ENCODE results near the gene CTIF. TPM values are rescaled to one million over a fixed set of nuclear protein-coding genes. Genes with fewer than 3 reads are reported as not detected.

CTIF gene
- total RNA-seq, 2 experiments from 2014 or later, result 0.06 to 0.38 TPM

- Histone ChIP-seq H3K4me3 (ENCODE audit: low read depth, low read length, poor library complexity, severe bottlenecking) (no peak overlapping the region), H3K9me2 (ENCODE audit: insufficient read depth, low read length) (no peaks in the 10 kb centered on the region), H3K27ac (ENCODE audit: low read depth, low read length, poor library complexity, severe bottlenecking) (no peak overlapping the region), H3K79me2 (ENCODE audit: insufficient read depth, low read depth, low read length) (no peaks in the 10 kb centered on the region), H2AFZ (ENCODE audit: low read length) (peak overlapping the region; percentile 39; the same call in 1 of the 2 replicates), H3K4me1 (ENCODE audit: insufficient read depth, low read length, poor library complexity, severe bottlenecking) (peaks cover 34% of the 10 kb centered on the region), H3K36me3 (ENCODE audit: insufficient read depth, low read length) (no peaks in the 10 kb centered on the region), H4K20me1 (ENCODE audit: insufficient read depth, low read length) (no peaks in the 10 kb centered on the region), H3K9me3 (ENCODE audit: low read length) (no peaks in the 10 kb centered on the region), H3K4me2 (ENCODE audit: low read length) (peak overlapping the region; percentile 41; the same call in 1 of the 2 replicates)
- peak; percentile 77 for TF ChIP-seq CTCF (conservative IDR thresholded peaks at IDR 0.05; ENCODE audit: low read length)
- TF ChIP-seq EZH2phosphoT487 (IDR thresholded peaks at IDR 0.05; ENCODE audit: borderline replicate concordance, low read depth, low read length), result no peak
- ChIA-PET CTCF (ENCODE audit: unreplicated experiment) (no interaction called here), POLR2A (no interaction called here)
- no TSS peak for BruUV-seq (replicated peaks)
- DNase-seq (ENCODE audit: low spot score), result peak; percentile 75
- intact Hi-C loops (cut with micrococcal nuclease; ENCODE audit: unreplicated experiment), result loop anchor here (2.0 to 10.0 kb wide), 7 partner anchors 92 to 779 kb away; no protein-coding TSS in a partner anchor
Measured at GRCh38 chr18:48675352-48675761, 136.5 kb downstream of the CTIF start.

GRCh38 chr18:48675912-48676311, 137.1 kb downstream of the CTIF start:
- BruUV-seq (replicated peaks), result no TSS peak
- ChIA-PET POLR2A (no interaction called here), CTCF (ENCODE audit: unreplicated experiment) (no interaction called here)

More at GRCh38 chr18:48675912-48676311, 137.1 kb downstream of the CTIF start:
- no peaks in the 10 kb centered on the region for H3K9me3 ChIP-seq (ENCODE audit: low read length)
- no peak overlapping the region for H3K4me3 ChIP-seq (ENCODE audit: low read depth, low read length, poor library complexity, severe bottlenecking)
- no peak for TF ChIP-seq CTCF (conservative IDR thresholded peaks at IDR 0.05; ENCODE audit: low read length)
- TF ChIP-seq EZH2phosphoT487 (IDR thresholded peaks at IDR 0.05; ENCODE audit: borderline replicate concordance, low read depth, low read length), result no peak
- H3K9me2 ChIP-seq (ENCODE audit: insufficient read depth, low read length), result no peaks in the 10 kb centered on the region
- peak overlapping the region; percentile 39; the same call in 1 of the 2 replicates for H2AFZ ChIP-seq (ENCODE audit: low read length)
- H3K4me1 ChIP-seq (ENCODE audit: insufficient read depth, low read length, poor library complexity, severe bottlenecking), result peaks cover 34% of the 10 kb centered on the region
- H3K4me2 ChIP-seq (ENCODE audit: low read length), result no peak overlapping the region
- H3K27ac ChIP-seq (ENCODE audit: low read depth, low read length, poor library complexity, severe bottlenecking), result no peak overlapping the region
- H3K36me3 ChIP-seq (ENCODE audit: insufficient read depth, low read length), result no peaks in the 10 kb centered on the region
- H3K79me2 ChIP-seq (ENCODE audit: insufficient read depth, low read depth, low read length), result no peaks in the 10 kb centered on the region
- no peak for DNase-seq (ENCODE audit: low spot score)
- H4K20me1 ChIP-seq (ENCODE audit: insufficient read depth, low read length), result no peaks in the 10 kb centered on the region
- intact Hi-C loops (cut with micrococcal nuclease; ENCODE audit: unreplicated experiment), result loop anchor here (2.0 to 10.0 kb wide), 7 partner anchors 91 to 779 kb away; no protein-coding TSS in a partner anchor

Measured in OCI-LY7 (cell line).